OCI-M2 (cell line): Measurements from ENCODE around the gene ABCA9.
A peak's percentile ranks its signal among the peaks of the same experiment; 100 is the strongest.
"Not testable (repeated sequence)": the region's sequence is repeated elsewhere in the genome, so short reads cannot be mapped to it uniquely, and the experiment has no call there.

ENCODE experiments used
- DNase-seq: peaks from one replicate; lab custom pipeline; 2025; ENCODE audit not compliant: unreplicated experiment; lab: John Stamatoyannopoulos, UW

Gene ABCA9, protein sequence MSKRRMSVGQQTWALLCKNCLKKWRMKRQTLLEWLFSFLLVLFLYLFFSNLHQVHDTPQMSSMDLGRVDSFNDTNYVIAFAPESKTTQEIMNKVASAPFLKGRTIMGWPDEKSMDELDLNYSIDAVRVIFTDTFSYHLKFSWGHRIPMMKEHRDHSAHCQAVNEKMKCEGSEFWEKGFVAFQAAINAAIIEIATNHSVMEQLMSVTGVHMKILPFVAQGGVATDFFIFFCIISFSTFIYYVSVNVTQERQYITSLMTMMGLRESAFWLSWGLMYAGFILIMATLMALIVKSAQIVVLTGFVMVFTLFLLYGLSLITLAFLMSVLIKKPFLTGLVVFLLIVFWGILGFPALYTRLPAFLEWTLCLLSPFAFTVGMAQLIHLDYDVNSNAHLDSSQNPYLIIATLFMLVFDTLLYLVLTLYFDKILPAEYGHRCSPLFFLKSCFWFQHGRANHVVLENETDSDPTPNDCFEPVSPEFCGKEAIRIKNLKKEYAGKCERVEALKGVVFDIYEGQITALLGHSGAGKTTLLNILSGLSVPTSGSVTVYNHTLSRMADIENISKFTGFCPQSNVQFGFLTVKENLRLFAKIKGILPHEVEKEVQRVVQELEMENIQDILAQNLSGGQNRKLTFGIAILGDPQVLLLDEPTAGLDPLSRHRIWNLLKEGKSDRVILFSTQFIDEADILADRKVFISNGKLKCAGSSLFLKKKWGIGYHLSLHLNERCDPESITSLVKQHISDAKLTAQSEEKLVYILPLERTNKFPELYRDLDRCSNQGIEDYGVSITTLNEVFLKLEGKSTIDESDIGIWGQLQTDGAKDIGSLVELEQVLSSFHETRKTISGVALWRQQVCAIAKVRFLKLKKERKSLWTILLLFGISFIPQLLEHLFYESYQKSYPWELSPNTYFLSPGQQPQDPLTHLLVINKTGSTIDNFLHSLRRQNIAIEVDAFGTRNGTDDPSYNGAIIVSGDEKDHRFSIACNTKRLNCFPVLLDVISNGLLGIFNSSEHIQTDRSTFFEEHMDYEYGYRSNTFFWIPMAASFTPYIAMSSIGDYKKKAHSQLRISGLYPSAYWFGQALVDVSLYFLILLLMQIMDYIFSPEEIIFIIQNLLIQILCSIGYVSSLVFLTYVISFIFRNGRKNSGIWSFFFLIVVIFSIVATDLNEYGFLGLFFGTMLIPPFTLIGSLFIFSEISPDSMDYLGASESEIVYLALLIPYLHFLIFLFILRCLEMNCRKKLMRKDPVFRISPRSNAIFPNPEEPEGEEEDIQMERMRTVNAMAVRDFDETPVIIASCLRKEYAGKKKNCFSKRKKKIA (N-terminal part only)

DNA sequence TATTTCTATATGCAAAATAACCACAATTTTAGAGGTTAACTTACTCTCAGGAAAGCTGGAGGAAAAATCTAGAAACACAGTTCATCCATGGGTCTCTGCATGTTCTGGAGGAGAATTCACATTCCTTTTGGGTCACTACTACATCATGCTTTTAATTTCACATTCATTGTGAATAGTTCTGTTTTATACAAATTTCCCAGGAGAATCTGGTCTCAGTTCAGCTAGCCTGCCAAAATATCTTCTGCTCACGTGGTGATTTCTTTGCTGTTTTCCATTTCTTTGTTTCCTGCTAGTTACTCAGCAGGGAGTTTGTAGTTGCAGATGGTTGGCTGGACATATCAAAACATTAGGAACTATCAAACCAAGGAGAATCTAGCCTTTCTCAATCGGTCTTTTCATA is at the start of gene ABCA9:
ABCA9 (minus strand) TSS at position 106 of the 400 bp plus-strand sequence. CDS start 9,801 bp downstream, outside the sequence.
- no peak for DNase-seq

GRCh38 chr17:69105907-69106730 is 45.4 kb upstream of the ABCA9 start:
- DNase-seq: no peak

DNA sequence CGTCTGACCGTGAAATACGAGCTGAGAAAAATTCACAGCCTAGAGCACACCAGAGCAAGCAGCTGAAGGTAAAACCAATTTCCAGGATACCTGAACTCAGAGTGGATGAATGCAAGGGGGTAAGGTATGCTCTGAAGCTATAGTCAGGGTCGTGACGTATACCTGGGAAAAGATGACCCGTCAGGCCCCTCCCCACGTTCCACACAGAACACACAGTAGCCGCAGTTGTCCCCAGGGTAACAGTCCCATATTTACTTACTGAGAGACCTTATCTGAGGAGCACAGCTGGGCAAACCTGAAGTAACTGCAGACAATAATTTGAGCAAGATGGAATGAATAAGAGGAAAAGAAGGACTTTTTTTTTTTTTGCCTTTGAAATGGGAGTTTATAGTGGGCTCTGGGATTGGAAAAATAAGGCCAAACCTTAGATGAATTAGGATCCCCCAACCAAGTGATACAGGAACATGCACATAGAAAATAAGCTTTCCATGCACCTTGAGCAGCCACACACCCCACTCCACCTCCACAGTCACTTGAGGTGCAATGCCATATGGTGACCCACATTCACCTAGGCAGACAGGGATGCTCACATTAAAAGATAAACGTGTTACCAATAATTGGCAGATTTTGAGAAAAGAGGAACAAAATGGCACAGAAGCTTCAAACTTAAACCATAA is 43.0 kb upstream of the ABCA9 start:
- peak; percentile 48 for DNase-seq

- DNase-seq: no peak
Observed at GRCh38 chr17:69098625-69099024, 37.9 kb upstream of the ABCA9 start.

DNA sequence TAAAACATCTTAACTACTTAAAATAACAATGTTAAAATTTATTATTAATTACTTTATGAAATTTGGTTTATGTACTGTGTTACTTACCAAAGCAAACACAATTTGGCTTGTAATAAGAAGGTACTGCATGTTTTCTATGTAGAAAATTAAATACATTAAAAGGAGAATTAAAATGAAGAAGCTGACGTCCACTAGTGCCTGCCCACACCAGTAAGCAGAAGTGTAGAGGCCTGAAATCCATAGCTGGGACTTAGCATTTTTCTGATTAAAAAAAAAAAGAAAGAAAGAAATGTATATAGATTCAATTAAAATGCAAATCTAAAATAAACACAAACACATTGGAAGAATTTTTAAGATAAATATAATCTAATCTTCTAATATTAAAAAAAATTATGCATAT is 35.8 kb upstream of the ABCA9 start:
- DNase-seq: no peak

- DNase-seq: no peak
Observed at GRCh38 chr17:69093995-69094394, 33.3 kb upstream of the ABCA9 start.

DNA sequence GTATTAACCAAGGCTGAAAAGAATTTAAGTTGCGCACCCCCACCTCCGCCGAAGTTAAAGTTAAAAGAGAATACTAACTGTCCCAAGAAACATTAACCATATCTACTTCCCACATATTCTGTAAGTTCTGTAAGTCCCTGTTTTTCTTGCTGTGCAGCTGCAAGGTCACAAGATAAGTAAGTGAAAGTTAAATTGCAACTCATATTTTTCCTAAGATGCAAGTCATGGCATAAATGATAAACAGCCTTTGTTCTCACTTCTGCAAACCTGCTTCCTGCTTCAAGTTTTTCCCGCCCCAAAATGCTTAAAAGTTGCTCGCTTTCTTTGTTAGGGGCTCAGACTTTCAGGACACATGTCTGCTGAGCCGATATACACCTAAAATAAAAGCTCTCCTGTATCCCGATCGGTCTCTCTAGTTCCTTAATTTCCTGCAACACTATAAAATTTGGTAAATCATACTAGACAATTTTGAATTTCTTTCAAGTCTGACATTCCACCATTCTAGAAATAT is 32.6 kb upstream of the ABCA9 start:
- DNase-seq: no peak

GRCh38 chr17:69090365-69090764 is 29.6 kb upstream of the ABCA9 start:
- no peak for DNase-seq

DNA sequence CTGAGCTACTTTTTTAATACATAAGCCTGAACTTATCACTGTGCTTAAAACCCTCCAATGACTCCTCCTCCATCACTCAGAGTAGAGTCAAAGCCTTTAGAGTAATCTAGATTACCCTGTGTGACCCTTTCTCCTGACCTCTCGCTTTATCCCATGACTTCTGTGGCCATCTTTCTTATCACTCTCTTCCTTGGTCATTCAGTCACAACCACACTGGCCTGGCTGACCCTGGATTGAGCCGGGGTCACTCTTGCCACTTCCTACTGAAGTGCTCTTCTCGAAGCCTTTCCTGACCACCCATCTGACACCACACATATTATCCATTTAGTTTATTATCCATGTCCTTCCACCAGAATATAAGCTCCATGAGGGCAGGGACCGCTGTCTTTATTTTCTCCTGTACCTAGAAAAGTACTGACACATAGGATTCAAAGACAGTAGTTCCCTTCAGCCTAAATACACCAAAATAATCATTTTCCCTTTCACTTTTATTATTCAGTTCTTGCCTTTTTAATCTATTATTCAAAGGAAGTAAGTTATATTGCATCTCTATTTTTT is 28.0 kb upstream of the ABCA9 start:
- no peak for DNase-seq

DNA sequence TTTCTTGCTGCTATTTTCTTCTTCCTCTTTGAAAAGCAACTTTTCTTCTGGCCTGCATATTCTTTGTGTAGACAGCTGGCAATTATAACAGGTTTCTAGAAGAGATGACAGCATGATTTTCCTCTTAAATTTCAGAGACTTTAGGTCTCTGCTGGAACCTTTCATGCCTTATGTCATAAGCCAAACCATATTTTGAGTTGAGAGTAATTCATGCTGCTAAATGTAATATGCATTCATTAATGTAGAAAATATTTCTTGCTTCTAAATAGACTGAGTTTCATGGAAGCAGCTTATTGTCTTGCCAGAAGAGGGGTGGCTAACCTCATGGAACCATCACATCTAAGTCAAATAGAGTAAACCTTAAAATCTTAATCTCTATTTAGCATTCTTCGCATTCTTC is 25.9 kb upstream of the ABCA9 start:
- no peak for DNase-seq

GRCh38 chr17:69084911-69085310 is 24.2 kb upstream of the ABCA9 start:
- no peak for DNase-seq

DNA sequence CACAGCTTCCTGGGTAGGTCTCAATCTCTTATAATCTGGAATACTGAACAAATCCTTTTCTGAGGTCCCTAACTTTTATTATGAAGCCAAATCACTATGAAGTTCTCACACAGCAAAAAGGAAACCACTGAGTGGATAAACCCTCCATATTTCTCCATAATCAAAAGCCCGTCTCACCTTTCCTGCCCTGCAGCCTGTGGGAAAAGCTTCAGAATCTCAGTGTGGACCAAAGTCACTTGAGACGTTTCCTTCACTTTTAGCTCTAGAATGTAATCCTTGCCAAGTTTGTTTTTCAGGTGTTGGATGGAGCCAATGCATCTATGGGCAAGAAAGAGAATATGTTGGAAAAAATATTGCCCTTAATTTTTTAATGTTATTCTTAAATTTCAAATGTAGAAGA is 22.0 kb upstream of the ABCA9 start:
- DNase-seq: no peak

DNA sequence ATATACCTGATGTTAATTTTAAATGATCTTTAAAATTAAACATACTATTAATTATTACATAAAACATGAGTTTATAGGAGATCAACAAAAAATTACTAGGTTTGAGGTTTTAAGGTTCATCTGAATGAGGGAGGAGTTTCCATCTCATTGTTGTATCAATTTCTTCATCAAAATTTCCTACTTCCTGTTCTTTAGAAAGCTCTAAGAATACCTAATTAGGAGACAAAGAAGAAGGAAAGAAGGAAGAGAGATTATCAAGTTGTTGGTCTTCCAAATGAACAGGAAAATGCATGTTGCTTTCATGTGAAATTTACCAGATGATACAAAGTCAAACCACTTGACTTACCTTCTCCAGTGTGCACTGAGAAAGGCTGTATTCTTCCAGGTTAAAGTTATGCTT is 18.1 kb upstream of the ABCA9 start:
- no peak for DNase-seq

- no peak for DNase-seq
Observed at GRCh38 chr17:69075823-69076222, 15.1 kb upstream of the ABCA9 start.

DNA sequence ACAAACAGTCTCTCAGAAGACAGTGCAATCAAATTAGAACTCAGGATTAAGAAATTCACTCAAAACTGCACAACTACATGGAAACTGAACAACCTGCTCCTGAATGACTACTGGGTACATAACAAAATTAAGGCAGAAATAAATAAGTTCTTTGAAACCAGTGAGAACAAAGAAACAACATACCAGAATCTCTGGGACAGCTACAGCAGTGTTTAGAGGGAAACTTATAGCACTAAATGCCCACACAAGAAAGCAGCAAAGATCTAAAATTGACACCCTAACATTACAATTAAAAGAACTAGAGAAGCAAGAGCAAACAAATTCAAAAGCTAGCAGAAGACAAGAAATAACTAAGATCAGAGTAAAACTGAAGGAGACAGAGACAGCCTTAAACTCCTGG is 12.7 kb upstream of the ABCA9 start:
- DNase-seq: not testable (repeated sequence)

GRCh38 chr17:69072803-69073256 is 12.1 kb upstream of the ABCA9 start:
- not testable (repeated sequence) for DNase-seq

DNA sequence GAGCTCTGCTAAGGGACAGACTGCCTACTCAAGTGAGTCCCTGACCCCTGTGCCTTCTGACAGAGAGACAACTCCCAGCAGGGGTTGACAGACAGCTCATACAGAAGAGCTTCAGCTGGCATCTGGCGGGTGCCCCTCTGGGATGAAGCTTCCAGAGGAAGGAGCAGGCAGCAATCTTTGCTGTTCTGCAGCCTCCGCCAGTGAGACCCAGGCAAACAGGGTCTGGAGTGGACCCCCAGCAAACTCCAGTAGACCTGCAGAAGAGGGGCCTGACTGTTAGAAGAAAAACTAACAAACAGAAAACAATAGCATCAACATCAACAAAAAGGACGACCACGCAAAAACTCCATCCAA is 10.5 kb upstream of the ABCA9 start:
- not testable (repeated sequence) for DNase-seq

DNA sequence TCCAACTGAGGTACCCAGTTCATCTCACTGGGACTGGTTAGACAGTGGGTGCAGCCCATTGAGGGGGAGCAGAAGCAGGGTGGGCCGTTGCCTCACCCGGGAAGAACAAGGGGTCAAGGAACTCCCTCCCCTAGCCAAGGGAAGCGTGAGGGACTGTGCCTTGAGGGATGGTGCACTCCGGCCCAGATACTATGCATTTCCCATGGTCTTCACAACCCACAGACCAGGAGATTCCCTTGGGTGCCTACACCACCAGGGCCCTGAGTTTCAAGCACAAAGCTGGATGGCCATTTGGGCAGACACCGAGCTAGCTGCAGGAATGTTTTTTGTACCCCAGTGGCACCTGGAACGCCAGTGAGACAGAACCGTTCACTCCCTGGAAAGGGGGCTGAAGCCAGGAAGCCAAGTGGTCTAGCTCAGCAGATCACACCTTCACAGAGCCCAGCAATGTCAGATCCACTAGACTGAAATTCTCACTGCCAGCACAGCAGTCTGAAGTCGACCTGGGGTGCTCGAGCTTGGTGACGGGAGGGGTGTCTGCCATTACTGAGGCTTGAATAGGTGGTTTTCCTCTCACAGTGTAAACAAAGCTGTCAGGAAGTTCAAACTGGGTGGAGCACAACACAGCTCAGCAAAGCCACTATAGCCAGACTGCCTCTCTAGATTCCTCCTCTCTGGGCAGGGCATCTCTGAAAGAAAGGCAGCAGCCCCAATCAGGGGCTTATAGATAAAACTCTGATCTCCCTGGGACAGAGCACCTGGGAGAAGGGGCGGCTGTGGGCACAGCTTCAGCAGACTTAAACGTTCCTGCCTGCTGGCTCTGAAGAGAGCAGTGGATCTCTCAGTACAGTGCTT is 9.9 kb upstream of the ABCA9 start:
- not testable (repeated sequence) for DNase-seq
